Muscle of leg (tissue), 11 donors: ENCODE results near the gene ISOC2. TPM values are rescaled to one million over a fixed set of nuclear protein-coding genes. Genes with fewer than 3 reads are reported as not detected.

Experiments used
- DNase-seq: peaks from one replicate; pipeline ENCODE4 v3.0.0; 2013
- H3K27ac ChIP-seq: one replicate; pipeline ENCODE4 v1.5.1; 2013; ENCODE audit warnings: mild to moderate bottlenecking, low read length, control low read depth
- H3K27me3 ChIP-seq: one replicate; pipeline ENCODE4 v1.6.1; 2013; ENCODE audit warnings: low read length; ENCODE audit not compliant: control insufficient read depth, insufficient read depth
- H3K36me3 ChIP-seq: one replicate; pipeline ENCODE4 v1.6.1; 2013; ENCODE audit warnings: low read length; ENCODE audit not compliant: control insufficient read depth, insufficient read depth
- H3K4me1 ChIP-seq: one replicate; pipeline ENCODE4 v1.6.1; 2013; ENCODE audit warnings: low read length; ENCODE audit not compliant: control insufficient read depth, insufficient read depth
- H3K4me3 ChIP-seq: one replicate; pipeline ENCODE4 v1.5.1; 2013; ENCODE audit warnings: low read length, control low read depth
- H3K9me3 ChIP-seq: replicated peaks from 2 replicates; pipeline ENCODE4 v1.6.1; 2013; ENCODE audit warnings: low read depth, low read length; ENCODE audit not compliant: control insufficient read depth
- WGBS: methylation state at CpG from one replicate; pipeline ENCODE4 v1.1.5; 2013; ENCODE audit warnings: missing lambda C conversion rate; ENCODE audit not compliant: insufficient coverage; 5-methylcytosine and 5-hydroxymethylcytosine counted together
- polyA plus RNA-seq, 8 donors: library from polyadenylated mRNA; unstranded; fragments of 120-200 nt; gene quantifications; one replicate each; pipeline versions ENCODE4 v1.2.1 to v1.2.3, GENCODE V29; 2013; ENCODE audit warnings: inconsistent platforms in 1 of 8, low replicate concordance in 1 of 8; ENCODE audit not compliant: insufficient read length in 8 of 8, insufficient read depth in 1 of 8
- total RNA-seq: library from RNA; stranded (reverse); fragments of 120-200 nt; gene quantifications from one replicate; pipeline ENCODE4 v1.2.4, GENCODE V29; 2013

ISOC2 gene
- total and polyA plus RNA-seq, 9 donors: 31.8 to 39.1 (median 35.3) TPM

DNA sequence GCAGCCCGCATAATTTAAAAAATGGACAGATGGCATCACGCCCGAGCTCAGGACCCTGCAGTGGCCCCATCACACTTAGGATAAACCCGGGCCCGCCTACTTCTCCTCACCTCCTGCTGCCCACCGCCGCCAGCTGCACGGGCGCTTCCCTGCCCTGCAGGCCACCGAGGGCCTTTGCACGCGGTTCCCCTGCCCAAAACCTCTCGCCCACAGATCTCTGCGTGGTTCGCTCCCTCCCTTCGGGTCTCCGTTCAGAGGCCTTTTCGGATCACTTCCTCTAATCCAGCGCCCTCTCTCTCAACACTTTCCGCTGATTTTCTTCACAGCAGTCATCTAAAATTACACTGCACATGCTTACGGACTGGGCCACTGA lies 20.1 kb downstream of the ISOC2 start:
- peaks cover 79% of the 10 kb centered on the region for H3K27me3 ChIP-seq
- 2% methylated on average over 21 of the region's 21 CpGs for WGBS
- H3K9me3 ChIP-seq: no peaks in the 10 kb centered on the region
- H3K4me3 ChIP-seq: no peak overlapping the region
- no peak for DNase-seq
- H3K4me1 ChIP-seq: peaks cover 11% of the 10 kb centered on the region
- no peak overlapping the region for H3K27ac ChIP-seq
- H3K36me3 ChIP-seq: no peaks in the 10 kb centered on the region

DNA sequence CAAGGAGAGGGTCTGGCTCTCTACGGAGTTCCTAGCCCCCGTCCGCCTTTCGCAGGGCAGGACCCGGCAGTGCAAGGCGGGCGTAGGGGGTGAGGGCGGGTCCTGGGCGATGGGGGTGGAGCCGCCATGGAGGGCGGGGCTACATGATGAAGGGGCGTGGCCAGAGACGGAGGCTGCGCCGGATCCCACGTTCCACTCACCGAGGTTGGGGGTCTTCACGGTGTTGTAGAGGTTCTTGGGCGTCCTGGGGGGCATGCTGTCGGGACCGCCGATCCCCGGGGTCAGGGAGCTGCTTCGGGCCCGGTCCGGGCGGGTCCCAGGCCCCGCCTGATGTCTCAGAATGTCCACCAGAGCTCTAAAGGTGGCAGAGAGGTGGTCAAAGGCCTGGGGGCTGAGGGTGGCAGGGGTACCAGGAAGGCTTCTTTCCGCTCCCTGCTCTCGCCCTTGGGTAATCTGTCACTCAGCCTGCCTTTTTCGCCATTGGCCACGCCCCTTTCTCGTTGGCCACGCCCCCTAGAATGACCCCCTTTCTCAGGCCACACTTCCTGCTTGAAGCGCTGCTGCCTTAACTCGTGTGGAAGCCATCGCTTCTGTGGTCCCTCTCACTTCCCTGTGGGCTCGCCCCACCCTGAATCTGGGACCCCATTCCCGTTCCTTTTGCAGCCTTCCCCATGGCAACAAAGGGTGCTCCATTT lies 20.9 kb downstream of the ISOC2 start:
- Histone ChIP-seq H3K9me3 (no peaks in the 10 kb centered on the region), H3K27me3 (peaks cover 75% of the 10 kb centered on the region), H3K27ac (no peak overlapping the region), H3K36me3 (no peaks in the 10 kb centered on the region), H3K4me1 (peaks cover 11% of the 10 kb centered on the region), H3K4me3 (no peak overlapping the region)
- no peak for DNase-seq
- 5% methylated on average over 32 of the region's 39 CpGs for WGBS

DNA sequence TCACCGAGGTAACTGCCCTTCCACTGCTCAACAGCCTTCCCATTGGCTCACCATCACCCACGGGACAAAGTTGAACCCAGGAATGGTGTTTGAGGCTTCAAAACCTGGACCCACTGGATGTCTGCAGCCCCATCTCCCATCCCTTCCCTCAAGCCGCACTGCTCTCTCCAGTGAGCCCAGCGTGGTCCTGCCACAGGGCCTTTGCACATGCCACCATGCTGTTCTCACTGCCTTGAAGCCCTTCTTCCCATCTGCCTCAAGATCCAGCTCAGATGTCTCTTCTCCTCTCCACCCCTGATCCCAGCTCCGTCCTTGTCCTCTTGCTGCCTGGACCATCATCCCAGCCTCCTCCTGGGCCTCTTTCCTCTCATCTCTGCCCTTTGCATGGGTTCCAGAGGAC lies 22.4 kb downstream of the ISOC2 start:
- Histone ChIP-seq H3K9me3 (no peaks in the 10 kb centered on the region), H3K36me3 (no peaks in the 10 kb centered on the region), H3K4me1 (peaks cover 11% of the 10 kb centered on the region), H3K27me3 (peaks cover 65% of the 10 kb centered on the region), H3K27ac (no peak overlapping the region), H3K4me3 (no peak overlapping the region)
- no peak for DNase-seq
- WGBS: 74% methylated on average over 5 of the region's 5 CpGs

DNA sequence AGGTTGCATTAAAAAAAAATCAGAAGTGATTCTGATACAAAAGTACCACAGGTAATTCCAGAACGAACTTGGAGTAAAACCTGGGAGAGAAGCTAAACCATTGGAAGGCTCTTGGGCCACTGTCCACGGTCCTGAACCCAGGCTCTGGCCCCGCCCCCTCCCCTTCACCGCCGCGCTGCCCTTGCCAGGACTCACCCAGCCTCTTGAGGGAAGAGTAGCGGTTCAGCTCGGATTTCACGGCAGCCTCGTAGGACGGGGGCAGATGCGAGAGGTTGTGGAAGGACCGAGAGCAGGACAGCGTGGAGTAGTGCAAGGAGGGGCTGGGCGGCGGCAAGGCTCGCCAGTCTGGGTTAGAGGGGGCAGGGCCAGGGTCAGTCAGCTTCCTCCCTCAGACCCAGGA lies 24.0 kb downstream of the ISOC2 start:
- DNase-seq: peak; percentile 77
- Histone ChIP-seq H3K4me3 (no peak overlapping the region), H3K27ac (no peak overlapping the region), H3K9me3 (no peaks in the 10 kb centered on the region), H3K27me3 (peaks cover 62% of the 10 kb centered on the region), H3K36me3 (no peaks in the 10 kb centered on the region), H3K4me1 (peaks cover 11% of the 10 kb centered on the region)
- 0% methylated on average over 6 of the region's 17 CpGs for WGBS

DNA sequence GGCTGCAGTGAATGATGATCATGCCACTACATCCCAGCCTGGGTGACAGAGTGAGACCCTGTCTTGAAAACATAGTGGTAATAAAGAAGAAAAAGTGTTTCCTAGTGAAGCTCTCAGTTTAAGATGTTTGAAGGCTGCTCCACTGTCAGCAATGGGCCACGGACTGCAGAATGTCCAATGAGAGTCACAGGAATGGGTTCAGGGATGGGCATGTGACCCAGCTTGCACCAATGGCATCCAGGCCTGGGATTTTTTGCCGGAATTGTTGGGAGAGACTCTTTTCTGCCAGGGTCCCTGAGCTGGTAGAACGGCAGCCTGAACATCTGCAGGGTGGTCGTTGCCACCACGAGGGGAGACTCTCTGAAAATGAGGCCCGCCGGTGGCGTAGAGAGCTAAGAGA lies 24.6 kb downstream of the ISOC2 start:
- no peak for DNase-seq
- peaks cover 63% of the 10 kb centered on the region for H3K27me3 ChIP-seq
- 38% methylated on average over 8 of the region's 8 CpGs for WGBS

GRCh38 chr19:55435020-55435419 lies 26.4 kb downstream of the ISOC2 start:
- Histone ChIP-seq H3K27ac (no peak overlapping the region), H3K27me3 (peaks cover 49% of the 10 kb centered on the region), H3K36me3 (no peaks in the 10 kb centered on the region), H3K4me1 (peaks cover 3% of the 10 kb centered on the region), H3K4me3 (no peak overlapping the region), H3K9me3 (no peaks in the 10 kb centered on the region)
- 93% methylated on average over 2 of the region's 4 CpGs for WGBS
- no peak for DNase-seq

More for the DNA sequence above, 24.6 kb downstream of the ISOC2 start:
- Histone ChIP-seq H3K4me3 (no peak overlapping the region), H3K27ac (no peak overlapping the region), H3K36me3 (no peaks in the 10 kb centered on the region), H3K9me3 (no peaks in the 10 kb centered on the region), H3K4me1 (peaks cover 11% of the 10 kb centered on the region)

DNA sequence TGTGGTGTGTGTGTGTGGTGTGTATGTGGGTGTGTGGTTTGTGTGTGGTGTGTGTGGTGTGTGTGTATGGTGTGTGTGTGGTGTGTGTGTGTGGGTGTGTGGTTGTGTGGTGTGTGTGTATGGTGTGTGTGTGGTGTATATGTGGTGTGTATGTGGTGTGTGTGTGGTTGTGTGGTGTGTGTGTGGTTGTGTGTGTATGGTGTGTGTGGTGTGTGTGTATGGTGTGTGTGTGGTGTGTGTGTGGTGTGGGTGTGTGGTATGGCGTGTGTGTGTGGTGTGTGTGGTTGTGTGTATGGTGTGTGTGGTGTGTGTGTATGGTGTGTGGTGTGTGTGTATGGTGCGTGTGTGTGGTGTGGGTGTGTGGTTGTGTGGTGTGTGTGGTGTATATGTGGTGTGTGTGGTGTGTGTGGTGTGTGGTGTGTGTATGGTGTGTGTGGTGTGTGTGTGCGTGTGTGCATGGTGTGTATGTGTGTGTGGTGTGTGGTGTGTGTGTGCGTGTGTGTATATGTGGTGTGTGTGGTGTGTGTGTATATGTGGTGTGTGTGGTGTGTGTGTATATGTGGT lies 27.0 kb downstream of the ISOC2 start:
- H3K27ac ChIP-seq: no peak overlapping the region
- DNase-seq: no peak
- H3K4me1 ChIP-seq: peaks cover 3% of the 10 kb centered on the region
- WGBS: 58% methylated on average over 2 of the region's 4 CpGs
- H3K4me3 ChIP-seq: no peak overlapping the region
- peaks cover 46% of the 10 kb centered on the region for H3K27me3 ChIP-seq
- no peaks in the 10 kb centered on the region for H3K9me3 ChIP-seq
- no peaks in the 10 kb centered on the region for H3K36me3 ChIP-seq

- Histone ChIP-seq H3K4me3 (no peak overlapping the region), H3K27ac (no peak overlapping the region), H3K36me3 (no peaks in the 10 kb centered on the region), H3K27me3 (peaks cover 42% of the 10 kb centered on the region), H3K4me1 (peaks cover 3% of the 10 kb centered on the region), H3K9me3 (no peaks in the 10 kb centered on the region)
- WGBS: 7% methylated on average over 48 of the region's 48 CpGs
- DNase-seq: no peak
Observed at GRCh38 chr19:55433292-55433691, 28.1 kb downstream of the ISOC2 start.

DNA sequence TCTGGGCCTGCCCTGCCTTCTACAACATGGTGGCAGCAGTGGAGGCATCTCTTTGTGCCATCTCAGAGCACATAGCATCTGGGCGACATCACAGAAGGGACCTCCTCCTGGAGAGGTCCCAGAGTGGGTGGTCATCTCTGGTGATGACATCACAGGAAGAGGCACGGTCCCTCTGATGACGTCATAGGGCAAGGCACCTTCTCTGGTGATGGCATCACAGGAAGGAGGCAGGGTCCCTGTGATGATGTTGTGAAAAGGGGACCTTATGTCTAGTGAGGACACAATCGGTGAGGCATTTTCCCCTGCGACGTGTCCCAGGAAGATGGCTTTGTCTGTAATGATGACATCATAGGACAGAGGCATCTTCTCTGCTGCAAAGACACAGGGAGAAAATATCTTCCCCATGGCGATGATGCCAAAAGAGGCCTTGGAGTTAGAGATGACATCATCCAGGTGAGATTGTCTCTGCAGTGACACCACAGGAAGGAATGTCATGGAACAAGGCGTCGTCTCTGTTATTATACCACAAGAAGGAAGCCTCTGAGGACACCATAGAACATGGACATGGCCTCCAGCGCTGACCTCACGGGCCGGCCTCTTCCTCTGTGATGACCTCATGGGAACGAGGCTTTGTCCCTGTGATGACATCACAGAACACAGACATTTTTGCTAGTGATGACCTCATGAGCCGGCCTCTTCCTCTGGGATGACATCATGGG lies 29.0 kb downstream of the ISOC2 start:
- no peak for DNase-seq
- H3K27me3 ChIP-seq: peaks cover 37% of the 10 kb centered on the region

GRCh38 chr19:55431183-55431582 lies 30.3 kb downstream of the ISOC2 start:
- peaks cover 34% of the 10 kb centered on the region for H3K27me3 ChIP-seq

More for the DNA sequence above, 29.0 kb downstream of the ISOC2 start:
- Histone ChIP-seq H3K27ac (no peak overlapping the region), H3K4me1 (peaks cover under 1% of the 10 kb centered on the region), H3K4me3 (no peak overlapping the region), H3K36me3 (no peaks in the 10 kb centered on the region), H3K9me3 (no peaks in the 10 kb centered on the region)
- WGBS: 89% methylated on average over 12 of the region's 14 CpGs

More at GRCh38 chr19:55431183-55431582, 30.3 kb downstream of the ISOC2 start:
- H3K9me3 ChIP-seq: no peaks in the 10 kb centered on the region
- no peak for DNase-seq
- no peaks in the 10 kb centered on the region for H3K4me1 ChIP-seq
- WGBS: 100% methylated on average over 1 of the region's 1 CpG
- no peak overlapping the region for H3K27ac ChIP-seq
- no peak overlapping the region for H3K4me3 ChIP-seq
- H3K36me3 ChIP-seq: no peaks in the 10 kb centered on the region
